GM18951 (cell line): ENCODE results near the gene TENT5A.

Experiments
- POLR2A ChIP-seq: IDR thresholded peaks from 4 replicates; pipeline ENCODE4 v1.6.1; 2011; ENCODE audit warnings: mild to moderate bottlenecking; ENCODE audit not compliant: insufficient read length, insufficient read depth; ENCODE audit errors: extremely low read depth
- in situ Hi-C: fragments of 300-500 bp; cut with MboI; formaldehyde crosslinking; loops from one replicate; pipeline ENCODE4 v1.12.0; 2022; ENCODE audit warnings: low sequenced_read_pairs, mixed read lengths, inconsistent platforms; ENCODE audit not compliant: unreplicated experiment

TENT5A gene

GRCh38 chr6:81766482-81767069 is 14.1 kb upstream of the TENT5A start:
- TF ChIP-seq POLR2A: no peak
- in situ Hi-C loops: loop anchor here (25.0 kb wide), 1 partner anchor 1554 kb away; no protein-coding TSS in a partner anchor

GRCh38 chr6:81764531-81764930 is 12.1 kb upstream of the TENT5A start:
- no peak for TF ChIP-seq POLR2A
- in situ Hi-C loops: loop anchor here (25.0 kb wide), 1 partner anchor 1552 kb away; no protein-coding TSS in a partner anchor

GRCh38 chr6:81763968-81764367 is 11.5 kb upstream of the TENT5A start:
- in situ Hi-C loops: loop anchor here (25.0 kb wide), 1 partner anchor 1552 kb away; no protein-coding TSS in a partner anchor
- no peak for TF ChIP-seq POLR2A

- TF ChIP-seq POLR2A: no peak
- in situ Hi-C loops: loop anchor here (25.0 kb wide), 1 partner anchor 1551 kb away; no protein-coding TSS in a partner anchor
These were observed 10.6 kb upstream of the TENT5A start for GRCh38 chr6:81763051-81763450.

GRCh38 chr6:81762606-81763005 is 10.1 kb upstream of the TENT5A start:
- in situ Hi-C loops: loop anchor here (25.0 kb wide), 1 partner anchor 1550 kb away; no protein-coding TSS in a partner anchor
- TF ChIP-seq POLR2A: no peak

GRCh38 chr6:81762132-81762531 is 9.7 kb upstream of the TENT5A start:
- TF ChIP-seq POLR2A: no peak
- in situ Hi-C loops: loop anchor here (25.0 kb wide), 1 partner anchor 1550 kb away; no protein-coding TSS in a partner anchor

GRCh38 chr6:81761197-81761596 is 8.7 kb upstream of the TENT5A start:
- in situ Hi-C loops: loop anchor here (25.0 kb wide), 1 partner anchor 1549 kb away; no protein-coding TSS in a partner anchor

GRCh38 chr6:81759782-81760181 is 7.3 kb upstream of the TENT5A start:
- in situ Hi-C loops: loop anchor here (25.0 kb wide), 1 partner anchor 1547 kb away; no protein-coding TSS in a partner anchor
- no peak for TF ChIP-seq POLR2A

More at GRCh38 chr6:81761197-81761596, 8.7 kb upstream of the TENT5A start:
- TF ChIP-seq POLR2A: no peak

GRCh38 chr6:81758221-81758620 is 5.7 kb upstream of the TENT5A start:
- in situ Hi-C loops: loop anchor here (25.0 kb wide), 1 partner anchor 1546 kb away; no protein-coding TSS in a partner anchor

GRCh38 chr6:81756690-81757089 is 4.2 kb upstream of the TENT5A start:
- TF ChIP-seq POLR2A: no peak
- in situ Hi-C loops: loop anchor here (25.0 kb wide), 1 partner anchor 1544 kb away; no protein-coding TSS in a partner anchor

More at GRCh38 chr6:81758221-81758620, 5.7 kb upstream of the TENT5A start:
- TF ChIP-seq POLR2A: no peak

- in situ Hi-C loops: loop anchor here (25.0 kb wide), 1 partner anchor 1543 kb away; no protein-coding TSS in a partner anchor
- TF ChIP-seq POLR2A: no peak
These were observed 3.1 kb upstream of the TENT5A start for GRCh38 chr6:81755551-81755950.

- TF ChIP-seq POLR2A: no peak
- in situ Hi-C loops: loop anchor here (25.0 kb wide), 1 partner anchor 1543 kb away; no protein-coding TSS in a partner anchor
These were observed 2.4 kb upstream of the TENT5A start for GRCh38 chr6:81754906-81755305.

- in situ Hi-C loops: loop anchor here (25.0 kb wide), 1 partner anchor 1542 kb away; no protein-coding TSS in a partner anchor
These were observed 1.5 kb upstream of the TENT5A start for GRCh38 chr6:81753711-81754577.

More at GRCh38 chr6:81753711-81754577, 1.5 kb upstream of the TENT5A start:
- no peak for TF ChIP-seq POLR2A
